T follicular helper cell (primary cell): ENCODE data around the gene PHKB.
"Not testable (repeated sequence)": the region's sequence is repeated elsewhere in the genome, so short reads cannot be mapped to it uniquely, and the experiment has no call there.

Source experiments
- DNase-seq: peaks from one replicate; pipeline ENCODE4 v3.0.0-alpha.2; 2020; ENCODE audit warnings: low read depth

The PHKB gene

GRCh38 chr16:47626246-47626645 is 165.1 kb downstream of the PHKB start:
- no peak for DNase-seq

- no peak for DNase-seq
Observed at GRCh38 chr16:47627085-47627639, 166.0 kb downstream of the PHKB start.

- no peak for DNase-seq
Observed at GRCh38 chr16:47627721-47628120, 166.6 kb downstream of the PHKB start.

GRCh38 chr16:47631131-47631530 is 170.0 kb downstream of the PHKB start:
- DNase-seq = no peak

GRCh38 chr16:47634126-47634525 is 173.0 kb downstream of the PHKB start:
- DNase-seq = no peak

- DNase-seq = no peak
Observed at GRCh38 chr16:47634727-47635126, 173.6 kb downstream of the PHKB start.

GRCh38 chr16:47636501-47637099 is 175.5 kb downstream of the PHKB start:
- no peak for DNase-seq

- no peak for DNase-seq
Observed at GRCh38 chr16:47638175-47638574, 177.0 kb downstream of the PHKB start.

- DNase-seq = no peak
Observed at GRCh38 chr16:47640661-47641060, 179.5 kb downstream of the PHKB start.

- DNase-seq = no peak
Observed at GRCh38 chr16:47643323-47644000, 182.3 kb downstream of the PHKB start.

GRCh38 chr16:47644166-47644565 is 183.0 kb downstream of the PHKB start:
- no peak for DNase-seq

GRCh38 chr16:47644661-47645060 is 183.5 kb downstream of the PHKB start:
- DNase-seq = no peak

- no peak for DNase-seq
Observed at GRCh38 chr16:47646914-47647313, 185.8 kb downstream of the PHKB start.

- DNase-seq = no peak
Observed at GRCh38 chr16:47657032-47657431, 195.9 kb downstream of the PHKB start.

- no peak for DNase-seq
Observed at GRCh38 chr16:47657977-47658376, 196.8 kb downstream of the PHKB start.

- no peak for DNase-seq
Observed at GRCh38 chr16:47660540-47660939, 199.4 kb downstream of the PHKB start.

GRCh38 chr16:47664653-47665325 is 203.7 kb downstream of the PHKB start:
- DNase-seq = no peak

GRCh38 chr16:47666434-47666833 is 205.3 kb downstream of the PHKB start:
- DNase-seq = no peak

GRCh38 chr16:47667956-47668355 is 206.8 kb downstream of the PHKB start:
- no peak for DNase-seq

GRCh38 chr16:47672475-47672874 is 211.3 kb downstream of the PHKB start:
- no peak for DNase-seq

- no peak for DNase-seq
Observed at GRCh38 chr16:47676635-47677177, 215.6 kb downstream of the PHKB start.

GRCh38 chr16:47681571-47681970 is 220.4 kb downstream of the PHKB start:
- not testable (repeated sequence) for DNase-seq

GRCh38 chr16:47687694-47688093 is 226.6 kb downstream of the PHKB start:
- DNase-seq = no peak
